ENCODE measurements around the gene EEPD1.

The EEPD1 gene

GRCh38 chr7:36176697-36177096 is 23.6 kb downstream of the EEPD1 start:
- Histone ChIP-seq H3K27me3 (ENCODE audit: insufficient read depth, low read length) (no peaks in the 10 kb centered on the region), H3K4me1 (ENCODE audit: control insufficient read depth in 1 of 2, insufficient read depth in 2 of 2, low read length in 2 of 2) (no peaks in the 10 kb centered on the region), H3K79me1 (ENCODE audit: low read length) (no peaks in the 10 kb centered on the region), H3K79me2 (ENCODE audit: control insufficient read depth, insufficient read depth, low read length, poor library complexity) (no peaks in the 10 kb centered on the region), H2AK5ac (ENCODE audit: low read length) (no peak overlapping the region), H3K4me3 (ENCODE audit: low read depth, low read length) (no peak overlapping the region), H3K18ac (ENCODE audit: low read length) (no peak overlapping the region), H4K12ac (ENCODE audit: low read depth, low read length) (no peak overlapping the region), H3K4ac (ENCODE audit: low read depth, low read length) (no peak overlapping the region), H2BK120ac (ENCODE audit: insufficient read depth, low read length, poor library complexity) (no peak overlapping the region), H3K14ac (ENCODE audit: low read length) (no peak overlapping the region), H3K36me3 (ENCODE audit: control insufficient read depth in 1 of 2, insufficient read depth in 2 of 2, low read length in 2 of 2) (no peaks in the 10 kb centered on the region), H3K4me2 (ENCODE audit: low read length) (no peak overlapping the region), H3K9me3 (ENCODE audit: insufficient read depth, low read depth, low read length) (peaks cover 2% of the 10 kb centered on the region), H3K9ac (ENCODE audit: low read length) (no peak overlapping the region), H2AFZ (ENCODE audit: insufficient read depth, low read length, poor library complexity) (no peak overlapping the region), H4K8ac (ENCODE audit: low read depth, low read length) (no peak overlapping the region), H3K23ac (ENCODE audit: low read length) (no peak overlapping the region), H4K91ac (ENCODE audit: low read depth, low read length) (no peak overlapping the region), H2BK5ac (ENCODE audit: low read depth, low read length, poor library complexity) (no peak overlapping the region), H2BK12ac (ENCODE audit: low read length) (no peak overlapping the region), H3K27ac (ENCODE audit: low read depth, low read length) (no peak overlapping the region)
- no CpG with 5 or more reads among the region's 4 CpGs for WGBS (ENCODE audit: extremely low coverage, insufficient coverage, insufficient read length)
- DNase-seq, result no peak

DNA sequence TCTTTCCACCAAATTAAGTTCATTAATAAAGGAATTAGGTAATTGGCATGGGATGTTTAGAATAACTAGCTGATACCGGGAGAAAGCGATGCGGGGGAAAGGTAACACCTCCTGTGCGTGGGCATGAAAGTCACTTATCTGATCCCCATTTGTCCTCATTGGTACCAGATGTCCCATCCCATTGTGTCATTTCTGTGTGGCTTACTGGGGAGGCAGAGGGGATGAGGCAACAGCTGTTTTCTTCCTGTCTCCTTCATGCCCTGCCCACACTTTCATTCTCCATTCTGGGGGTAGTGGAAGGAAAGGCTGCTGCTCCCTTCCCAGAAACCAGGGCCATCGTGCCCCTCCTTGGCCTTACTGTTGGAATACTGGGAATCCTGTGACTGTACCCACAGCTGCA is 27.1 kb downstream of the EEPD1 start:
- Histone ChIP-seq H3K23ac (ENCODE audit: low read length) (no peak overlapping the region), H3K36me3 (ENCODE audit: control insufficient read depth in 1 of 2, insufficient read depth in 2 of 2, low read length in 2 of 2) (no peaks in the 10 kb centered on the region), H2AK5ac (ENCODE audit: low read length) (no peak overlapping the region), H3K4ac (ENCODE audit: low read depth, low read length) (no peak overlapping the region), H4K12ac (ENCODE audit: low read depth, low read length) (no peak overlapping the region), H4K8ac (ENCODE audit: low read depth, low read length) (no peak overlapping the region), H3K27me3 (ENCODE audit: insufficient read depth, low read length) (no peaks in the 10 kb centered on the region), H3K14ac (ENCODE audit: low read length) (no peak overlapping the region), H3K79me2 (ENCODE audit: control insufficient read depth, insufficient read depth, low read length, poor library complexity) (no peaks in the 10 kb centered on the region), H3K18ac (ENCODE audit: low read length) (no peak overlapping the region), H2BK12ac (ENCODE audit: low read length) (no peak overlapping the region), H2AFZ (ENCODE audit: insufficient read depth, low read length, poor library complexity) (no peak overlapping the region), H2BK120ac (ENCODE audit: insufficient read depth, low read length, poor library complexity) (no peak overlapping the region), H3K4me1 (ENCODE audit: control insufficient read depth in 1 of 2, insufficient read depth in 2 of 2, low read length in 2 of 2) (peaks cover 0 to 3% of the 10 kb centered on the region in 2 experiments), H3K9ac (ENCODE audit: low read length) (no peak overlapping the region), H4K91ac (ENCODE audit: low read depth, low read length) (no peak overlapping the region), H3K4me2 (ENCODE audit: low read length) (no peak overlapping the region), H2BK5ac (ENCODE audit: low read depth, low read length, poor library complexity) (no peak overlapping the region), H3K9me3 (ENCODE audit: insufficient read depth, low read depth, low read length) (no peaks in the 10 kb centered on the region), H3K27ac (ENCODE audit: low read depth, low read length) (no peak overlapping the region), H3K4me3 (ENCODE audit: low read depth, low read length) (no peak overlapping the region), H3K79me1 (ENCODE audit: low read length) (no peaks in the 10 kb centered on the region)
- DNase-seq, result no peak
- no CpG with 5 or more reads among the region's 5 CpGs for WGBS (ENCODE audit: extremely low coverage, insufficient coverage, insufficient read length)

DNA sequence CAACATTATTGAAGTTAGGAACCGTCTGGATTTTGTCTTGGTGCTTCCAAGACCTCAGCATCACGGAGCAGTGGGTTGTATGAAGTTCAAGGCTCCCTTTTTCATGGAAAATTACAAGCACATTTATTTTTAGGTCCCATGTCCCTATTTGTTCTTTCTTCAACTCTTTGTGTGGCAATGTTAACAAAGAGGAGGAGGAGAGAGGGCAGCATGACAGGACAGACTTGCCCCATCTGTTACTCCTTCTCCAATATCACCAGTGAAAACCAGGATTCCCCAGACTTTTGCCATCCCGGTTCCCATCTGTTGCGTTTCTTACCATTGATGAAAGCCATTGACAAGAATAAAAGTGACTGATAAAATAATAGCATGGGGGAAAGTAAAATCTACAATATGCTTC is 28.6 kb downstream of the EEPD1 start:
- no peak overlapping the region for H2BK5ac ChIP-seq (ENCODE audit: low read depth, low read length, poor library complexity)
- H3K4me2 ChIP-seq (ENCODE audit: low read length), result no peak overlapping the region
- no peak overlapping the region for H3K9ac ChIP-seq (ENCODE audit: low read length)
- H3K4me3 ChIP-seq (ENCODE audit: low read depth, low read length), result no peak overlapping the region
- no peak overlapping the region for H3K14ac ChIP-seq (ENCODE audit: low read length)
- no peak overlapping the region for H4K91ac ChIP-seq (ENCODE audit: low read depth, low read length)
- no peak overlapping the region for H3K23ac ChIP-seq (ENCODE audit: low read length)
- H4K8ac ChIP-seq (ENCODE audit: low read depth, low read length), result no peak overlapping the region
- no peaks in the 10 kb centered on the region for H3K9me3 ChIP-seq (ENCODE audit: insufficient read depth, low read depth, low read length)
- H3K18ac ChIP-seq (ENCODE audit: low read length), result no peak overlapping the region
- H3K79me1 ChIP-seq (ENCODE audit: low read length), result no peaks in the 10 kb centered on the region
- no peak overlapping the region for H2AFZ ChIP-seq (ENCODE audit: insufficient read depth, low read length, poor library complexity)
- H3K4me1 ChIP-seq (ENCODE audit: control insufficient read depth in 1 of 2, insufficient read depth in 2 of 2, low read length in 2 of 2), result peaks cover 0 to 3% of the 10 kb centered on the region in 2 experiments
- no peak overlapping the region for H2AK5ac ChIP-seq (ENCODE audit: low read length)
- H3K27me3 ChIP-seq (ENCODE audit: insufficient read depth, low read length), result no peaks in the 10 kb centered on the region
- no peak for DNase-seq
- H3K4ac ChIP-seq (ENCODE audit: low read depth, low read length), result no peak overlapping the region
- H2BK120ac ChIP-seq (ENCODE audit: insufficient read depth, low read length, poor library complexity), result no peak overlapping the region
- WGBS (ENCODE audit: extremely low coverage, insufficient coverage, insufficient read length), result no CpG with 5 or more reads among the region's 4 CpGs
- no peak overlapping the region for H2BK12ac ChIP-seq (ENCODE audit: low read length)
- no peaks in the 10 kb centered on the region for H3K36me3 ChIP-seq (ENCODE audit: control insufficient read depth in 1 of 2, insufficient read depth in 2 of 2, low read length in 2 of 2)
- H3K79me2 ChIP-seq (ENCODE audit: control insufficient read depth, insufficient read depth, low read length, poor library complexity), result no peaks in the 10 kb centered on the region
- H3K27ac ChIP-seq (ENCODE audit: low read depth, low read length), result no peak overlapping the region
- no peak overlapping the region for H4K12ac ChIP-seq (ENCODE audit: low read depth, low read length)

DNA sequence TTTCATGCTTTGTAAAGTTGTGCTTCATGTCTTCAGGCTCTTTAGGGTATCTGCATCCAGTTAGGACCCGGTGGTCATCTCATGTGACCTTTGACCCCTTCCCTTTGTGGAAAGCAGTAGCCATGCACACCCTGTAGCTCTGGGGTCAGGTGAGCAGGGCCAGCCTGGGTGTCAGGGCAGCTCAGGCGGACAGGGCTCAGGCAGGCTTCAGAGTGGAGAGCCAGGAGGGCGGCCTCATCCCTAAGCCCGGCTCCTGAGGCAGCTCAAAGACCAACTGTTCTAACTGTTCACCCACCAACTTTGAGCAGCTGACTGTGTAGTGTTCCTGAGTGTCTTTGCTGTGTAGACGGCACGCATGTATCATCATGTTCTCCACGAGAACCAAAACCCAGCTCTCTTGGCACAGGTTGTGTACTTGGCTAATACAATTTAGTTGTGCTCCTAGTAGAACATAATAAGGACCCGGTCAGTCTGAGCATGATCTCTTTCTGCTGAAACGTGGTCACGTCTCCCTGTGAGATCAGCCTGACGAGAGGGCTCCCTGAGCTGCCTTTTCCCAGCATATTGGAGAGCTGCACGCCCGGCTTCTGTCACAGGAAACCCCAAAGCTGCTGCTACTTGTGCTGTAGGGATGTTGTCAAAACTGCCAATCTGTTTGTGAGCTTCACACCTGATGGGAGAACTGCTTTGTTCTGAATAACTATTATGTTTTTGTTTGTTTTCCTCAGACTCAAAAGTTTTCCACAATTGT is 30.0 kb downstream of the EEPD1 start:
- no peak overlapping the region for H4K8ac ChIP-seq (ENCODE audit: low read depth, low read length)
- H3K27ac ChIP-seq (ENCODE audit: low read depth, low read length), result no peak overlapping the region
- H4K12ac ChIP-seq (ENCODE audit: low read depth, low read length), result no peak overlapping the region
- no peak overlapping the region for H2AFZ ChIP-seq (ENCODE audit: insufficient read depth, low read length, poor library complexity)
- no CpG with 5 or more reads among the region's 13 CpGs for WGBS (ENCODE audit: extremely low coverage, insufficient coverage, insufficient read length)
- no peak overlapping the region for H3K9ac ChIP-seq (ENCODE audit: low read length)
- no peaks in the 10 kb centered on the region for H3K9me3 ChIP-seq (ENCODE audit: insufficient read depth, low read depth, low read length)
- H2BK5ac ChIP-seq (ENCODE audit: low read depth, low read length, poor library complexity), result no peak overlapping the region
- no peaks in the 10 kb centered on the region for H3K36me3 ChIP-seq (ENCODE audit: control insufficient read depth in 1 of 2, insufficient read depth in 2 of 2, low read length in 2 of 2)
- H3K4me2 ChIP-seq (ENCODE audit: low read length), result no peak overlapping the region
- no peak overlapping the region for H3K4me3 ChIP-seq (ENCODE audit: low read depth, low read length)
- DNase-seq, result no peak
- H3K18ac ChIP-seq (ENCODE audit: low read length), result no peak overlapping the region
- H3K79me2 ChIP-seq (ENCODE audit: control insufficient read depth, insufficient read depth, low read length, poor library complexity), result no peaks in the 10 kb centered on the region
- no peak overlapping the region for H2BK120ac ChIP-seq (ENCODE audit: insufficient read depth, low read length, poor library complexity)
- no peak overlapping the region for H3K4ac ChIP-seq (ENCODE audit: low read depth, low read length)
- no peak overlapping the region for H4K91ac ChIP-seq (ENCODE audit: low read depth, low read length)
- no peak overlapping the region for H2AK5ac ChIP-seq (ENCODE audit: low read length)
- H3K79me1 ChIP-seq (ENCODE audit: low read length), result no peaks in the 10 kb centered on the region
- no peaks in the 10 kb centered on the region for H3K27me3 ChIP-seq (ENCODE audit: insufficient read depth, low read length)
- no peak overlapping the region for H2BK12ac ChIP-seq (ENCODE audit: low read length)
- H3K14ac ChIP-seq (ENCODE audit: low read length), result no peak overlapping the region
- H3K4me1 ChIP-seq (ENCODE audit: control insufficient read depth in 1 of 2, insufficient read depth in 2 of 2, low read length in 2 of 2), result peaks cover 0 to 3% of the 10 kb centered on the region in 2 experiments
- no peak overlapping the region for H3K23ac ChIP-seq (ENCODE audit: low read length)

Data from trophoblast cell (in vitro differentiated cells and primary cell).